Fibroblast of villous mesenchyme (primary cell): Measurements from ENCODE around the gene ARPP21. TPM values are rescaled to one million over a fixed set of nuclear protein-coding genes. Genes with fewer than 3 reads are reported as not detected.

ENCODE experiments used
- DNase-seq: peaks from one replicate; pipeline ENCODE4 v3.0.0-alpha.2; 2010; ENCODE audit warnings: low read depth
- H3K4me3 ChIP-seq: 2 replicates; pipeline ENCODE4 v1.5.1; 2011; ENCODE audit warnings: low read depth, mild to moderate bottlenecking, low read length
- total RNA-seq: library from RNA; depleted of rRNA; stranded (reverse); fragments of >200 nt; gene quantifications from 2 replicates; pipeline ENCODE4 v1.2.3, GENCODE V29; 2012
- TF ChIP-seq, protein P1 (sequence below): IDR thresholded peaks from 2 replicates; pipeline ENCODE4 v1.5.1; 2012; ENCODE audit warnings: low read depth, mild to moderate bottlenecking, low read length; ENCODE audit not compliant: insufficient read depth

The ARPP21 gene
- total RNA-seq, 1 donor, result not detected

DNA sequence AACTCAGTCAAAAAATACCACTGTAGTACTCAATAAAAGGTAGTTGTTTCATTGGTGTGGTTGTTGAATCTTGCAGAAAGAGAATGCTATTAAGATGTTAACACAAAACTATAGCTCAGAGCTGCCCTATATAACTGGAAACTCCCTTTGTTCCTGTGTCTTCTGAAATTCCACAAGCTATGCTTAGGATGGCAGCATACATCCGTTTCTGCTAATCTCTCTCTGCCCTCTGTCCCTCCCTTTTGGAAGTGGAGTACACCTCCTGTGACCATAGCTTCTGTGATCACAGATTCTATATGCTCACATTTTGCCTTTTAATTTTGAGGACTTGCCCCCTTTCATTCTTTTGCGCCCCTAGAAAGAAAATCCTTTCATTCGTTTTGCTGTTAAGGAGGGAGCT, 33.7 kb downstream of the ARPP21 start:
- DNase-seq, result no peak
- TF ChIP-seq, protein P1, sequence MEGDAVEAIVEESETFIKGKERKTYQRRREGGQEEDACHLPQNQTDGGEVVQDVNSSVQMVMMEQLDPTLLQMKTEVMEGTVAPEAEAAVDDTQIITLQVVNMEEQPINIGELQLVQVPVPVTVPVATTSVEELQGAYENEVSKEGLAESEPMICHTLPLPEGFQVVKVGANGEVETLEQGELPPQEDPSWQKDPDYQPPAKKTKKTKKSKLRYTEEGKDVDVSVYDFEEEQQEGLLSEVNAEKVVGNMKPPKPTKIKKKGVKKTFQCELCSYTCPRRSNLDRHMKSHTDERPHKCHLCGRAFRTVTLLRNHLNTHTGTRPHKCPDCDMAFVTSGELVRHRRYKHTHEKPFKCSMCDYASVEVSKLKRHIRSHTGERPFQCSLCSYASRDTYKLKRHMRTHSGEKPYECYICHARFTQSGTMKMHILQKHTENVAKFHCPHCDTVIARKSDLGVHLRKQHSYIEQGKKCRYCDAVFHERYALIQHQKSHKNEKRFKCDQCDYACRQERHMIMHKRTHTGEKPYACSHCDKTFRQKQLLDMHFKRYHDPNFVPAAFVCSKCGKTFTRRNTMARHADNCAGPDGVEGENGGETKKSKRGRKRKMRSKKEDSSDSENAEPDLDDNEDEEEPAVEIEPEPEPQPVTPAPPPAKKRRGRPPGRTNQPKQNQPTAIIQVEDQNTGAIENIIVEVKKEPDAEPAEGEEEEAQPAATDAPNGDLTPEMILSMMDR, result no peak
- H3K4me3 ChIP-seq, result no peak overlapping the region

DNA sequence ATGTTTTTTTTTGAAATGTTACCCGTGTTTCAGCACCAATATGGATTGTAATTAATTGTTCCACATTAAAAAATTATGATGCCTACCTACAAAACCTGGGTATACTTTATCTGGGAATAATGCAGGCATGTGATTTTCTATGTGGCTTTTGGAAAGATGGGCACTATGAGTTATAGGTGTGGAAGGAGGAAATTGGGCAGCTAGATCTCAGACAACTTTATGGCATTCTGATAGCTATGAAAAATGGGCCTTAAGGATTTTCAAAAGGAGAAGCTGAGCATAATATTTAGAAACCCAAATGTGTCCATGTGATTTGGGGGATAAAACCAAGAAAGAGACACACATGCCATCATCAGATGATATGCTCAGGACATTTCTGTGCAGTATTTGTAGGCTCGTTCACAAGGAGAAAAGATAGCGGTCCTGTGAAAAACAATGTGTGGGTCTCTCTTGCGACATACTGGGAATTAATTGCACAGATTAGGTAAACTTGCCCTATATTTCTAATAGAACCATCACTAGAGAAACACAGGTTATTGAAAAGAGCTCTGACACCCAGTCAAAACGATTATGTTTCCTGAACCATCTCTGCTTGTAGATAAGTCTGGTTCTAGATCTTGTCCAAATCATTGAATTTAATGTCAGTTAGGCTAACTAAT, 35.3 kb downstream of the ARPP21 start:
- no peak for DNase-seq
- TF ChIP-seq, protein P1, result no peak
- H3K4me3 ChIP-seq, result no peak overlapping the region

DNA sequence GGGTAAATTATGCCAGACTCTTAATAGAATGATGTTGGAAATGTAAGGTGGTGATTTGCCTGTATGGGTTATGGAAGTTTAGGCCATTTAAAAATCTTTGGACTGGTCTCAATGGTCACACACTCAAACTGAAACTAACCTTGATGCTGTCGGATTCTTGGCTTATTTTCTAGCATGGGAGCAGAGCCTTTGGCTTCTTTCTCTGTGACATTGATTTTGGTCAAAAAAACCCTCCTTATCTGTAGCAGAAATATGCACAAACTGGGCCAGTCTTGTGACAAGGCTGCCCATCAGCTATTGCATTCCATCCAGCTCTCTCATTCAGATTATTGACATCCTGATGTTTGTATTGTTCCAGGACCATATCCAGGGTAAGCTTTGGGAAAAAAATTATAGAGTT, 35.9 kb downstream of the ARPP21 start:
- TF ChIP-seq, protein P1, result no peak
- no peak overlapping the region for H3K4me3 ChIP-seq
- no peak for DNase-seq

DNA sequence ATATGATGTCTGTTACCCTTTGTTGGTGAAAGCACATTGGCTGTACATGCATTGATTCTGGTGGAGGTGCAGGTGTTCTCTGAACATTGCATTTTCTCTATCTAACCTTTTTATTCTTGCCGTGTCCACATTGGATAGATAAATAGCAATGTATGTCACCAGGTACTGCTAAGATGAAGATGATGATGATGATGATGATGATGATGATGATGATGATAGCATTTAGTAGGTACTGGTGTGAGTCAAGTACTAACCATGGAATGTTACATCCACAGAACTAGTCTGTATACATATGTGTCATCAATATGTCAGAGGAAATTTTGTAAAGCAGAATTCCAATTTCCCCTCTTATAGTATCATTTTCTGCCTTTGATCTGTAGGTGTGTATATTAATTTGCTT, 36.3 kb downstream of the ARPP21 start:
- TF ChIP-seq, protein P1, result no peak
- no peak for DNase-seq
- H3K4me3 ChIP-seq, result no peak overlapping the region

DNA sequence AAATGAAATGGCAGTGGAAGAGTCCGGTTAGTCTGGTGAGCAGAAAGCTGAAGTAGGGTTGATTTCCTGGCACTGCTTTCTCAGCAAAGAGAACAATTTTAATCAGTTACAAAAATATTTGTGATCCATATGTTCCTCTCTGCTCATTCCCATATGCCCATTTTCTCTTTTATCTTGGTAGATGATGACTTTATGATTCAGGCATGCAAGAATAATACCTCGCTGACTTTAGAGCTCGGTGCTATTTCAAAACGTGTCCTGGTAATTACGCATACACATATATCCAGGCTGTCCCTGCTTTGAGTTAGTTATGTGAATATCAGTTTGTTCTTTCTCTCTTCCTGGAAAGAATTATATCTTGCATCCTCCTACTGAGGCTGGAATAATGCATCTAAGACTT, 38.5 kb downstream of the ARPP21 start:
- no peak overlapping the region for H3K4me3 ChIP-seq
- DNase-seq, result no peak
- TF ChIP-seq, protein P1, result no peak

DNA sequence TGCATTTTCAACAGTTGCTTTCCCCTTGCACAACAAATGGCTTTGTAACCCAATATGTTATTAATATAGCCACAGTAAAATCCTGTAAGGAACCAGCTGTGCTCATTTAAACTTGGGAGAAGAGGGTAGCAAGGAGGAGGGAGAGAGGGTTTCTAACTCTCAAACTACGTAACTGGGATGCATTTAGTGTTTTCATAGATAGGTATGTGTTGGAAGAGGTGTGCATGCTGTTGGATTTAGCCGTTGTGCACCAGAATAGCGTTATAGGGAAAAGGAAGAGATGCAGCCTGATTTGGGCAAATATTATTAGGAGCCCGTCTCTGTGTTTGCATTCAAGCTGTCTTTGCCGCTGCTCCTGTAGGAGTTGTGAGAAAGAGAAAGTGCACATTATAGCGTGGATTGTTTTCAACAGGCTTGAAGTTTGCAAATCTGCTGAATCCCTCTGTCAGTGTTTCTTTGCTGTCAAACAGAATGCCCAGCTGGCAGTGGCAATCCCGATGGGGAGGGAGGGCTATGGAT, 39.4 kb downstream of the ARPP21 start:
- H3K4me3 ChIP-seq, result no peak overlapping the region
- DNase-seq, result no peak

More for the DNA sequence above, 39.4 kb downstream of the ARPP21 start:
- TF ChIP-seq, protein P1, result no peak
